OCI-LY7 (cell line): ENCODE data around the gene SGO2.

Source experiments
- EZH2phosphoT487 ChIP-seq: fragments of 200-600 bp; sonication (generic); IDR thresholded peaks from 2 replicates; pipeline ENCODE4 v1.6.1; 2018; ENCODE audit warnings: low read depth, borderline replicate concordance, mild to moderate bottlenecking, mixed run types, antibody characterized with exemption, low read length, moderate library complexity, mixed read lengths
- TF ChIP-seq, protein P1 (sequence below): fragments of 200-600 bp; sonication (generic); conservative IDR thresholded peaks from 2 replicates; pipeline ENCODE4 v1.5.1; 2014; ENCODE audit warnings: mild to moderate bottlenecking, antibody characterized with exemption, low read length, moderate library complexity, mixed read lengths

DNA sequence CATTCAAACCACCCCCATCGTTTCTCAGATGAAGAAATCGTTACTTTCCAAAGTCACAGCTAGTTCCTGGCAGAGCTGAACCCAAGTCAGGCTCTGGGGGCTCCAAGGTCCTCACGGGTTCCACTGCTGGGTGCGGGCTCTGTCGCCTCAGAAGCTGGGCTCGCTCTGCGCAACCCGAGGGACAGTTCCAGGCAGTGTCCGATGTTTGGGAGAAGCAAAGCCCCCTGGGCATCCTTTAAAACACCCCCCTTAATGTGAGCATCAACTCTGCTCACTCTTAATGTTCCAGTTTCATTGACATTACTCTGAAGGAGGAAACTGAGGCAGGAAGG is 60.6 kb downstream of the SGO2 start:
- TF ChIP-seq, protein P1, sequence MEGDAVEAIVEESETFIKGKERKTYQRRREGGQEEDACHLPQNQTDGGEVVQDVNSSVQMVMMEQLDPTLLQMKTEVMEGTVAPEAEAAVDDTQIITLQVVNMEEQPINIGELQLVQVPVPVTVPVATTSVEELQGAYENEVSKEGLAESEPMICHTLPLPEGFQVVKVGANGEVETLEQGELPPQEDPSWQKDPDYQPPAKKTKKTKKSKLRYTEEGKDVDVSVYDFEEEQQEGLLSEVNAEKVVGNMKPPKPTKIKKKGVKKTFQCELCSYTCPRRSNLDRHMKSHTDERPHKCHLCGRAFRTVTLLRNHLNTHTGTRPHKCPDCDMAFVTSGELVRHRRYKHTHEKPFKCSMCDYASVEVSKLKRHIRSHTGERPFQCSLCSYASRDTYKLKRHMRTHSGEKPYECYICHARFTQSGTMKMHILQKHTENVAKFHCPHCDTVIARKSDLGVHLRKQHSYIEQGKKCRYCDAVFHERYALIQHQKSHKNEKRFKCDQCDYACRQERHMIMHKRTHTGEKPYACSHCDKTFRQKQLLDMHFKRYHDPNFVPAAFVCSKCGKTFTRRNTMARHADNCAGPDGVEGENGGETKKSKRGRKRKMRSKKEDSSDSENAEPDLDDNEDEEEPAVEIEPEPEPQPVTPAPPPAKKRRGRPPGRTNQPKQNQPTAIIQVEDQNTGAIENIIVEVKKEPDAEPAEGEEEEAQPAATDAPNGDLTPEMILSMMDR, result no peak
- no peak for TF ChIP-seq EZH2phosphoT487
